GM19043 (cell line): ENCODE results near the gene COL9A3.
"Not testable (repeated sequence)": the region's sequence is repeated elsewhere in the genome, so short reads cannot be mapped to it uniquely, and the experiment has no call there.

ENCODE experiments used
- ATAC-seq: cut with Tn5 transposase; IDR thresholded peaks from one replicate; pipeline ENCODE4 v1.9.1; 2021; ENCODE audit warnings: low read depth; ENCODE audit not compliant: unreplicated experiment

COL9A3 gene

GRCh38 chr20:62832951-62833391, 16.1 kb downstream of the COL9A3 start:
- ATAC-seq: peak; percentile 39

DNA sequence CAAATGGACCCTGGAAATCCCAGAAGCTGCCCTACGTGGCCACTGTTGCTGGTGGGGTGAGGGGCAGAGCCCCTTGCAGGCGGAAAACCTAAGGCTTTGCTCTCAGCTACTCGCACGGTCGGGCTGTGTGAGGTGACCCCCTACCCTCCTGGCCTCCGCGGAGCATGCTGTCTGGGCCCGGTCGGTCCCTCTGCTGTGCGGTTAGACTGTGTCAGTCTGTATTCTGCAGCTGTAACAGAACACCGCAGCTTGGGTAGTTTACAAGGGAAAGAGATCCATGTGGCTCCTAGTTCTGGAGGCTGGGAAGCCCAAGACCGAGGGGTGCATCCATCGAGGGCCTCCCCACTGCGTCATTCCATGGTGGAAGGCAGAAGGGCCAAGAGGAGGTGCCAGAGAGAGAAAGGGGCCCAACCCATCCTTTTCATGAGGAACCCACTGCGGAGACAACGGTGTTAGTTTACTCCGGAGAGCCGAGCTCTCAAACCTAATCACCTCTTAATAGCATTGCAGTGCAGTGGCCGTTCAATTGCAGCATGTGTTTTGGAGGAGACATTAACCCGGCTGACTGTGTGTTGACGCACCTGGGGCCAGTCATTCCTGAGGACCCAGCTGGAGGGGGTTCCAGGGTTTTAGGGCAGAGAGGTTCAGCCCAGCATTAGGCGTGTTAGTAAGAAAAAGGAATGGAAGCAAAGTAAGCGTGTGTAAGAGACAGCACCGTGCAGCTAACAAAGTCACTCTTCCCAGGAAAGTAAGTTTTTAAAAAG, 18.3 kb downstream of the COL9A3 start:
- no peak for ATAC-seq

DNA sequence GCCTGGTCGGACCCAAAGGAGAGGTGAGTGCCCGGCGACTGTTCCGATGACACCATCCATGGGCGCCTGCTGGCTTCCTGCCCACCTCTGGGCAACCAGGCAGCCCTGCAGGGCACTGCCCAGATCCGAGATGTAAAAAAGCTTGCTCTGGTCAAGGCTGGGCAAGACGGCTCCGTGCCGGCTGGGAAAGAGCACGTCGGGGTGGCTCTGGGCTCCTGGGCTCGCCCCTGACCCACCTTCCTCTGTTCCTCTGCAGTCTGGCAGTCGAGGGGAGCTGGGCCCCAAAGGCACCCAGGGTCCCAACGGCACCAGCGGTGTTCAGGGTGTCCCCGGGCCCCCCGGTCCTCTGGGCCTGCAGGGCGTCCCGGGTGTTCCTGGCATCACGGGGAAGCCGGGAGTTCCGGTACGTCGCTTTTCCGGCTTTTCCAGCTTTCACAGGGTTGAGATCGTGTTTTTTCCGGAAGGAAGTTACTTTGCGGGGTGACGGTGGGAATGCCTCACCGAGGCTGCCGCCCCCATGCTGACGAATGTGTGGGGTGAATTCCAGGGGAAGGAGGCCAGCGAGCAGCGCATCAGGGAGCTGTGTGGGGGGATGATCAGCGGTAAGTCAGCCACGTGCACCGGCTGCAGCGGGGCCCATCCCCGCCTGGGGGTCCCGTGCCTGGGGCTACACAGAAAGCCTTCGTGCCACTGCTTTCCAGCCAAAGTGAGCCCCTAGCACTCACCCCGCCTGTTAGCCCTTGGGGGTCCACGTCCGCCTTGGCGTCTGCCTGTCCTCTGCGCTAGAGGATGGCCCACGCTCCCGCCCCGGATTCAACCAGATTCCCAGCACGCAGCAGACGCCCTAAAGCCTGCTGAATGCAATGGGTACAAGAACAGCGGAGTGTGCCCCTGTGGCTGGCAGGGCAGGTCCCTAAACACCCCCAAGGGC, 19.3 kb downstream of the COL9A3 start:
- ATAC-seq: no peak

DNA sequence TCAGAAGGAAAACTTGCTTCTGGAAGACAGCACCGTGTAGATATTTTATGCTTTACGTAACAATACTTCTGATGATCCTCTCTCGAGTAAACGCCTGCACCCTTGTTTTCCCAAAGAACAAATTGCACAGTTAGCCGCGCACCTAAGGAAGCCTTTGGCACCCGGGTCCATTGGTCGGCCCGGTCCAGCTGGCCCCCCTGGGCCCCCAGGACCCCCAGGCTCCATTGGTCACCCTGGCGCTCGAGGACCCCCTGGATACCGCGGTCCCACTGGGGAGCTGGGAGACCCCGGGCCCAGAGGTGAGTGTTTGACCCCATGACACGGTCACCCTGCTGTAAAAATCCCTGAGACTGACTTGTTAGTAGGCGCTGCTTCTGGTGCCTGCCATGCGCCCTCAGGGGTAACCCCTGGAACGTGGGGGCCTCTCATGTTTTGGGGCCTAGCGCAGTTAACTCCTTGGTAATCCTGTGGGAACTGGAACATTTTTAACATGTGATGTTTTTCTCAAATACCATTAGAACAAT, 20.2 kb downstream of the COL9A3 start:
- no peak for ATAC-seq

GRCh38 chr20:62837790-62838127, 20.9 kb downstream of the COL9A3 start:
- peak; percentile 14 for ATAC-seq

DNA sequence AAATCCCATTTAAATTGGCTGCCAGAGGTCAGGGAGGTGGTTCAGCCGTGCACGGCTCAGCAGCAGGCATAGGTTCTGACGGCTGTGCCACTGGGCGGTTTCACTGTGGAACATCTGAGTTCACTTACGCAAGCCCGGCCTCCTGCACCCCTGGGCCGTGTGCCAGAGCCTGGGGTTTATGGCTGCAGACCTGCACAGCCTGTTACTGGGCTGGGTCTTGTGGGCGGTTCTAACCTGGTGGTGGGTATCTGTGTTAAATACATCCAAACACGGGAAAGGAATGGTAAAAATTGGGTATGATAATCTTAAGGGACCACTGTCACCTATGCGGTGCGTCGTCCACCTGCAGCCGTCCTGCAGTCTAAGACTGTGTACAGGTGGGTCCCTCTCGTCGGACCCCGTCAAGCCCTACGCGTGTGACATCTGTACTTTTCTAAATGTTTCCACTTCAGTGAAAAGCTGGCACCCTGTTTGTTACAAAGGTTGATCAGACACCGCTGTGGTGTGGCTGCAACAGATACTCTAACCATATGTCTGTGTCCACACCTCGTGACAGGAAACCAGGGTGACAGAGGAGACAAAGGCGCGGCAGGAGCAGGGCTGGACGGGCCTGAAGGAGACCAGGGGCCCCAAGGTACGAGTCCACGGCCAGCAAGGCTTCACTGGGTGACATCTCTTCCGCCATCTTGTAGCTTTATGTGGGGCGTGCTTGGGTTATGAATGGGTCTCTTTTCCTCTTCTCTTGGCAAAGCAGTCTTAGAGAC, 21.5 kb downstream of the COL9A3 start:
- ATAC-seq: peak; percentile 61

DNA sequence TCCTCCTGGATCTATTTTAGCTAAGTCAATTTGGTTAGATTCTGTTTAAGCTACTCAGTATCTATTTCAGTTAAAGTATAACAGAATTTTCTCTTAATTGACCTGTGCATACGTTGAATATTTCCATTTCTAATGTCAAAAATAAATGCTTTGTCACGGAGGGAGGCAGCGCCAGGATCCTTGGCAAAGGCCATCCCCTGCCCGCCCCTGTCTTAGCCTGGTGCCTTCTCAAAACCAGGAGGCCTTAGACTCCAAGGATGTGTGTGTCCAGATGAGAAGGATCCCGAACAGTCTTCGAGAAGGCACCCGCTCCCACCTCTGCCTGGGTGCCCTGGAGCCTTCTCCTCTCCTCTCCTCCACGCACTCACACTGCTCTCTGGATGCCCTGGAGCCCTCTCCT, 22.4 kb downstream of the COL9A3 start:
- no peak for ATAC-seq

DNA sequence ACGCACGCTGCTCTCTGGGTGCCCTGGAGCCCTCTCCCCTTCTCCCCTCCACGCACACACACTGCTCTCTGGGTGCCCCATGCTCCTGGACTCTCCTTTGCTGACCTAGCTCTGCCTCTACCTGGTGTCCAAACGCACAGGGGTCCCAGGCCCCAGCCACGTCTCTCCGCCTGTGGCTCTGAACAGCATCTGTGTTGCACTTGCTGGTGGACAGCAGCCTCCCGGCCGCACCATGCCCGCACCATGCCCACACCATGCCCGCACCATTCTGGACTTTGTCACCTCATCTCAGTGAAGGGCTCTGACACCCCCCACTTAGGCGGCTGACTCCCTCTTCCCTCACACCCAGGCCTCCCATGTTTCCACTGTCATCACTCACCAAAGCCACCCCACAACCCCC, 23.0 kb downstream of the COL9A3 start:
- ATAC-seq: no peak

- ATAC-seq: no peak
These were observed 23.7 kb downstream of the COL9A3 start for GRCh38 chr20:62840244-62841197.

- no peak for ATAC-seq
These were observed 24.9 kb downstream of the COL9A3 start for GRCh38 chr20:62841705-62842212.

DNA sequence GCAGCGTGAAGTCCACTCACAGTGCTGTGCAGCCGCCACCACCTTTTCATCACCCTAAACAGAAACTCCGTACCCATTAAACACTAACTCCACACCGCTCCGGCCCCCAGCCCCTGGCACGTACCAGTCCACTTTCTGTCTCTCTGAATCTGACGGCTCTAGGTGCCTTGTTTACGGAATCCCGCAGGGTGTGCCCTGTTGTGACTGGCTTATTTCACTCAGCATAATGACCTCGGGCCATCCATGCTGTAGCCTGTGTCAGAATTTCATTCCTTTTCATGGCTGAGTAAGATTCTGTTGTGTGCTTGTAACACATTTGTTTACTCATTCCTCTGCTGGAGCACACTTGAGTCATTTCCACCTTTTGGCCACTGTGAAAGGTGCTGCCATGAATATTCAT, 26.8 kb downstream of the COL9A3 start:
- ATAC-seq: no peak

- ATAC-seq: no peak
These were observed 27.3 kb downstream of the COL9A3 start for GRCh38 chr20:62844182-62844581.

- ATAC-seq: no peak
These were observed 28.7 kb downstream of the COL9A3 start for GRCh38 chr20:62845416-62846160.

DNA sequence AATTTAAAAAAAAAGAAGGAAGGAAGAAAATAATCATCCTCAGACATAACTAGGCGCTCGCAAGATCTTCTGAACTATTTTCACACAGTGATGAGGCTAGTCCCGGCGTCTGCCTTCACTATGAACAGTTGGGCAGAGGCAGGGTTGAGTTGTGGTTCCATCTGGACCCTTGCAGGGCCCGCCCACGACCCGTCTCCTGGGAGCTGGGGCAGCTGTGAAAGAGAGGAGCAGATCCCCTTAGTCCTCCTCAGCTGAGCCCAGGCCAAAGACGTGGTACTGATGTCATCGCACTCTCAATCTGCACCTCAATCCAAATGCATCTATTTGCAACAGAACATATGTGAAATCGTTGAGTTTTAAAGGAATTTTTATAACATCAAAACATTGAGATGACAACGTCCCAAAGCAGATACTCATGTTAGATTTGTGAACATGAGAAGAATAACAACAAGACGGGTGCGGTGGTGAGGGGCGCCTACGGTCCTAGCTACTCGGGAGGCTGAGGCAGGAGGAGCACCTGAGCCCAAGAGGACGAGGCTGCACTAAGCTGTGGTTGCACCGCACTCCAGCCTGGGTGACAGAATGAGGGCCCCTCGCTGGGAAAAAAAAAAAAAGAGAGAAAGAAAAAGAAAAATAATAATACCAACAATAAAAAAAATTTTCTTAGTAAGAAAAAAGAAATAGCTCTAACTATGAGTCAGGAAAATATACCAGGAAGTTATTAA, 29.5 kb downstream of the COL9A3 start:
- ATAC-seq: no peak

DNA sequence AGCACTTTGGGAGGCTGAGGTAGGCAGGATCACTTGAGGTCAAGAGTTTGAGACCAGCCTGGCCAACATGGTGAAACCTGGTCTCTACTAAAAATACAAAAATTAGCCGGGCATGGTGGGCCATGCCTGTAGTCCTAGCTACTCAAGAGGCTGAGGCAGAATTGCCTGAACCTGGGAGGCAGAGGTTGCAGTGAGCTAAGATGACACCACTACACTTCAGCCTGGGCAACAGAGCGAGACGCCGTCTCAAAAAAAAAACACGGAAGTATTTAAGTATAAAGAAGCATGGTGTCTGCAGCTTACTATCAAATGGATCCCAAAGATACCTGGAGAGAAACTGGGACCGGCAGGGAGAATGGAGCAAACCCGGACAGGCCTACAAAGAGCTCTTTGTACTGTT, 32.1 kb downstream of the COL9A3 start:
- not testable (repeated sequence) for ATAC-seq

DNA sequence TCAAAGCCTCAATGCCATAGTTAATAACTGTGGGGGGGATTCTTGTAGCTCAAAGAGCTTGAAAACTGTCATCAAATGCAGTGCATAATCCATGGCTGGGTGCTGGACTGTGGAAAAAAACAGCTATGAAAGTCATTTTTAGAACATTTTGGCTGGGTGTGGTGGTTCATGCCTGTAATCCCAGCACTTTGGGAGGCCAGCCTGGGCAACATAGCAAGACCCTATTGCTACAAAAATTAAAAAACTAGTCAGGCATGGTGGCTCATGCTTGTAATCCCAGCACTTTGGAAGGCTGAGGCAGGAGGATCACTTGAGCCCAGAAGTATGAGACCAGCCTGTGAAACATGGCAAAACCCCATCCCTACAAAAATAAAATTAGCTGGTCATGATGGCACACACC, 32.6 kb downstream of the COL9A3 start:
- no peak for ATAC-seq

DNA sequence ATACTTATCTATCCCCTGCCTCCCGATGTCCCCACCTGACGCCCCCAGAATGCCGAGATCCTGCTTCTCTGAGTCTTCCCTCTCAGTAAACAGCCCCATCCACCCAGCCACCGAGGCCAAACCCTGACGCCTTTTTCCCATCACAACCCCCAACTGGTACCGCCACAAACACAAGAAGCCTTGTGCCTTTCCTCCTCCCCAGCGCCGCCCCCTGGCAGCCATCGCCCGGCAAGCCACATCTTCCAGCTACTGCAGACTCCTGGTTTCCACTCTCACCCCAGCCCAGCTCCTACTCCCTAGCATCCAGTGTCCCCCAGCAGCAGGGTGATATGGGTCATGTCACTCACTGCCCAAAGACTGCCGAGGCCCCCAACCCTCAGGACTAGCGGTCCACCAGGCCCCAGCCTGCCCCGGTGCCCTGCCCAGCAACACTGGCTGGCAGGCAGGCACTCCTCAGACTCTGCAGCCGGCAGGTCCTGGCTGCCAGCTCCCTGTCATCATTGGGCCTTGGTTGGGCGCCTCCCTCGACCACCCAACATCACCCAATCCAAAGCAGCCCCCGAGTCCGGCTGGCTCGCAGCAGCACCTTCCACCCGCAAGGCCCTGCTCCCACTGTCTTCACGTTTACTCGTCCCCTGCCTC, 33.6 kb downstream of the COL9A3 start:
- no peak for ATAC-seq

DNA sequence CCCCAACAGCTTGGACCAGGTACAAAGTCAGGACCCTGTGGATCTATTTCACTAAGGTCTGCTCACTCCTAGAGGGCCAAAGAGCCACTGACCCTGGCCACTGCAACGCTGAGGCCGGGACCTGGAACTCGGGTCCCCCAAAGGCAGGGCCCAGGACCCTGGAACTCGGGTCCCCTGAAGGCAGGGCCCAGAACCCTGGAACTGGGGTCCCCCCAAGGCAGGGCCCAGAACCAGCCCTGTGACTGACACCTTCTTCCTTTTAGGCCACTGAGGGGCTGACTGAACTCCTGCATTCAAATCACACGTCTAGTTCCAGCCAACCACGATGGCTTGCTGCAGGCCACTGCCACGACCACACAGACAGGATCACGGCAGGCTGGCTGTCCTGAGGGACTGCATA, 35.3 kb downstream of the COL9A3 start:
- ATAC-seq: no peak
